HG03342 (cell line): ENCODE measurements around the gene LBX1.
"Not testable (repeated sequence)": the region's sequence is repeated elsewhere in the genome, so short reads cannot be mapped to it uniquely, and the experiment has no call there.

Experiments
- ATAC-seq: cut with Tn5 transposase; IDR thresholded peaks from one replicate; pipeline ENCODE4 v1.9.1; 2021; ENCODE audit warnings: mild to moderate bottlenecking, moderate library complexity; ENCODE audit not compliant: unreplicated experiment

Gene LBX1

DNA sequence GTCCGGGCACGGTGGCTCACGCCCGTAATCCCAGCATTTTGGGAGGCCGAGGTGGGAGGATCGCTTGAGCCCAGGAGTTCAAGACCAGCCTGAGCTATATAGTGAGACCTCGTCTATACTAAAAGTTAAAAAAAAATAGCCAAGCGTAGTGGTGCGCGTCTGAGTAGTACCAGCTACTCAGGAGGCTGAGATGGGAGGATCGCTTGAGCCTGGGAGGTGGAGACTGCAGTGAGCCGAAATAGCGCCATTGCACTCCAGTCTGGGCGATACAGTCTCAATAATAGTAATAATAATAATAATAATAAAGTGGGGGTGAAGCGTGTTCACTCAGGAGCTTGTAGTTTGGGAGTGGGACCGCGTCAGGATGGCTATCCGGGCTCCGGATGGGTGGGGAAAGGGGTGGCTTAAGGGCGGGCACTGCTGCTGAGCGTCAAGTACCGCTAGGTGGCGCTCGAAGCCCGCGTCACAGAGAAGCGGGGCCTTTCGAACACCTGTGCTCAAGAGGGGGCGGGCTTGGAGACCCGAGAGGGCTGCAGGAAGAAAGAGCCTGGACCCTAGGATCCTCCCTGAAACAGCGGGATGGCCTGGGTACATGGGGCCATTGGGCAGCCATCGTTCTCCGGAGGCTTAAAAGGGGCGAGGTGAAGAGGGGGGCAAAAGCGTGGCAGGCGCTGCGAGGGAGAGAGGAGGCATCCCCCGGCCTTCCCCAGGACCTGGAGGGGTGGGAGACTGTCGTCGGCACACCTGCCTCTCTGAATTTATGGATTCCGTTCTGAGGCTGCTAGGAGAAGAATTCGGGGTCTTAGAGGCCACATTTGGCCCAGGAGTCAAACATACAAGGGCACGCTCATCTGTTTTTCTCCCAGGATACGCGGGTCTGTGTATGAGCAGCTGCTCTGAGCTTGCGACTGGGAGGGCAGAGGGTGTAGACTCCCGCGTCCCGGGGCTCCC lies 14.5 kb downstream of the LBX1 start:
- no peak for ATAC-seq

GRCh38 chr10:101208543-101208942 lies 20.7 kb downstream of the LBX1 start:
- no peak for ATAC-seq

- ATAC-seq = no peak
These were observed 22.2 kb downstream of the LBX1 start for GRCh38 chr10:101207026-101207425.

DNA sequence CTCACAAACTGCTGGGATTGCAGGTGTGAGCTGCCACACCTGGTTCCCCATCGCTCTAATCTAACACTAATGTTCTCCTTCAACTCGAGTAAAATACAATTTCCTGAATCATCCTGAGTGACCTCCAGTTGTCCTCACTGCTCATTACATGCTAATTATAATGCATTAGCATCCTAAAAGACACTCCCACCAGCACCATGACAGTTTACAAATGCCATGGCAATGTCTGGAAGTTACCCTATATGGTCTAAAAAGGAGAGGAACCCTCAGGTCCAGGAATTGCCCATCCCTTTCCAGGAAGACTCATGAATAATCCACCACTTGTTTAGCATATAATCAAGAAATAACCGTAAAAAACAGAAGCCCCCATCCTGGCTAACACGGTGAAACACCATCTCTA lies 26.6 kb downstream of the LBX1 start:
- ATAC-seq = not testable (repeated sequence)

GRCh38 chr10:101198326-101198977 lies 30.8 kb downstream of the LBX1 start:
- not testable (repeated sequence) for ATAC-seq

DNA sequence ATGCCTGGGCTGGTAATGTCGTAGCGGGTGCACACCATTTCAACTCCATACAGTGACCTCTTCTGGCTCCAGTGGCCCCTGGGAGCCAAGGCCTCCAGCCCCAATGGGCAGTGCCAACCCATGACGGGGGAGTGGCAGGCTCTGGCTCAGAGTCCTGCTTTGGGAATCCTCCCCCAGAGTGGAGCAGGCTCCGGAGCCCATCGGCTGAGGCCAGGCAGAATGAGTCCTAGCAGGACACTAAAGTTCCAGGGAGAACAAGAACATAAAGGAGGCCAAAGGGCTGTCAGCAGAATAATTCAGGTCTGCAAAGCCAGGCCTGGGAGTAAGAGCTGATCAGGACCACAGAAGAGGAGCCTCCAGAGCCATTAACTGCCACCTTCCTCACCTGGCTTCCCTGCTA lies 33.3 kb downstream of the LBX1 start:
- no peak for ATAC-seq

- ATAC-seq = no peak
These were observed 39.5 kb downstream of the LBX1 start for GRCh38 chr10:101189461-101190401.

DNA sequence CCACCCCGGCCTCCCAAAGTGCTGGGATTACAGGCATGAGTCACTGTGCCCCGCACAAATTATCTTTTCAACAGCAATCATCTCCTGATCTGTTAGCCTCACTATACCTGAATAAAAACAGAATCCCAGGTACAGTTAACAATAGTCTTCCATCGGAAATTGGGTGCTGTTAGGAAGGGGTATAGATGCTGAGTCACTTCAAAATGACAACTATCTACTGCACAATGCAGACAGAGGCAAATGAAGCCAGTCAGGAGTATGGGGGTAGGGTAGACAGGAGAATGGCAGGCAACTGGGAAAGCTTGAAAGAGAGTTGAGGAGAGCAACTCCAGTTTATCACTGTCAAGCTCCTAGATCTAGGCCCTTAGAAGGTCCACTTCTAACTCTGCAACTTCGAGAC lies 40.3 kb downstream of the LBX1 start:
- ATAC-seq = no peak

DNA sequence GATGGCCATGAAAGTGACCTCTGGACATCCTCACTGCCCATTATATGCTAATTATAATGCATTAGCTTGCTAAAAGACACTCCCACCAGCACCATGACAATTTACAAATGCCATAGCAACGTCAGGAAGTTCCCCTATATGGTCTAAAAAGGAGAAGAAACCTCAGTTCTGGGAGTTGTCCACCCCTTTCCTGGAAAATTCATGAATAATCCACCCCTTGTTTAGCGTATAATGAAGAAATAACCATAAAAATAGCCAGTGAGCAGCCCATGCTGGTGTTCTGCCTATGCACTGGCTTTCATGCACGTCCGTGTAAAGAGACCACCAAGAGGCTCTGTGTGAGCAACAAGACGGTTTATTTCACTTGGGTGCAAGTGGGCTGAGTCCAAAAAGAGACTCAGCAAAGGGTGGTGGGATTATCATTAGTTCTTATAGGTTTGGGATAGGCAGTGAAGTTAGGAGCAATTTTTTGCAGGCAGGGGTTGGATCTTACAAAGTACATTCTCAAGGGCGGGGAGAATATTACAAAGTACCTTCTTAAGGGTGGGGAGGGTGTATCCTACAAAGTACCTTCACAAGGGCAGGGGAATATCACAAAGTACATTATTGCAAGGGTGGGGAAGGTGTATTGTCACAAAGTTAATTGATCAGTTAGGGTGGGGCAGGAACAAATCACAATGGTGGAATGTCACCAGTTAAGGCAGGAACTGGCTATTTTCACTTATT lies 45.6 kb downstream of the LBX1 start:
- ATAC-seq = no peak

GRCh38 chr10:101182936-101183335 lies 46.3 kb downstream of the LBX1 start:
- no peak for ATAC-seq
